Hematopoietic multipotent progenitor cell treated with erythropoietin and hydrocortisone succinate and interleukin-3 and kit ligand, for 8 days (in vitro differentiated cells): ENCODE measurements around the gene ZNF423.

Experiments used
- DNase-seq: peaks from one replicate; pipeline ENCODE4 v3.0.0-alpha.2; 2015

Gene ZNF423

DNA sequence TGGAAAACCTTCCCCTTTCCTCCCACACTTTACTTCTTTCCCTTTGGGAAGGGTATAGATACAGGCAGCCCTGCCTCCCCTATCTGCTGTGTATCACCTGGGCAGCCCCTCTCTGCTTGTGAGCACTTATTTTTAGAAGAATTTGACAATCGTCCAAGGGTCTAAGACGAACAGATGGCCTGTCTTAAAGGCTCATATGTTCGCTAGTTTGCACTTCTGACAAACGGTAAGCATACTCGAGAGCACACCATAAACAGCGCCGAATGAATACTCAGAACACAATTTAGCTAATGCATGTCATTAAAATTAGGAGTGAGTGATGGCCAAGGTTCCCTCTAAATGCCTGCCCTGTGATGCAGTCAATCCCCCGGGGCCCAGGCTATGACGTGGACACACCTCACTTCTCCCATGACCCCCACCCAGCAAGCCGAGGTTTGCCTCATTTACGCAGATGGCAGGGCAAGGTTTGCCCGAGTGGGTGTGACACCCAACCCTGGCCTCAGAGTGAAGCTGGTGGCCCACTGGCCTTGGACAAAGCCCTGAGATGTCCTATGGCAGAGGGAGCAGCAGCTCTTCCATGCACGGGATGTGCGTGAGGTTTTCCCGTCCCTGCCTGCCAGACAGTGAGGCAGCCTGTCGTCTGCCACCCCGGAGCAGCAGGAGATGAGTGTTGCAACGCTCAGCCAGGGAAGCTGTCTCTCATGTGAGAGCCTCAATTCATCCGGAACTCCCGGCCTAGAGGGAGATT is 357.1 kb downstream of the ZNF423 start:
- DNase-seq: no peak

DNA sequence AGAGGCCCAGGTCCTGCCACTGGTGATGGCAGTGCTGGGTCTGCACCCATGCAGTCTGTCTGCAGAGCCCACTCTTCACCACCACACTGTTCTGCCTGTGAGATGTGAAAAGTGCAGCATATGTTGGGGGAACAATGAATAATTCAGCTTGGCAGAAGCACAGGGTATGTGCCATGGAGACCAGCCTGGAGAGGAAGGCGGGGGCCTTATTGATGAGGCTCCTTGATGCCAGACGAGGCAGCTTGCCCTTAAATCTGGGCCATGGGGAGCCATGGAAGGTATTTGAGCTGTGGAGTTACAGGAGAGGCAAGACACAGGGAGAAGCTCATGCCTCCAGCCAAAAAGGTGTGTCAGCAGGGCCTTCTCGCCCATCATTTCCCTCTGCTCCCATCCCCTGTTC is 357.6 kb downstream of the ZNF423 start:
- no peak for DNase-seq

DNA sequence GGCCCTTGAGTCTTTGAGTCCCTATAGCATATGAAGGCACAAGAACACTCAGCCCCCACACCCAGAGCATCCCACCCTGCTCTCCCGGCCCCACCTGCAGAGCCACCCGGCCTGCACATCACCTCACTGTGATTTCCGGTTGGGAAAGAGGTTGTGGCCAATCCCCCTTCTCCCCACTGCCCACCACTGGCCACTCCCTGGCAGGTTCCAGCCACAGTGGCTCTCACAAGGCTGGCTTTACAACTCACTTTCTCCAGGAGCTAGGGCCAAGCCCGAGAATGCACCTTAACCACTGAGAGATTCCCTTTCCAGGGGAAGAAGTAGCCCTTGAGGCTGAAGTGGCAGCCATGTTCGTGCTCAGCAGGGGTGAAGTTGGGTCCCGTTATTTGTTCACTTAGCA is 358.4 kb downstream of the ZNF423 start:
- DNase-seq: no peak

DNA sequence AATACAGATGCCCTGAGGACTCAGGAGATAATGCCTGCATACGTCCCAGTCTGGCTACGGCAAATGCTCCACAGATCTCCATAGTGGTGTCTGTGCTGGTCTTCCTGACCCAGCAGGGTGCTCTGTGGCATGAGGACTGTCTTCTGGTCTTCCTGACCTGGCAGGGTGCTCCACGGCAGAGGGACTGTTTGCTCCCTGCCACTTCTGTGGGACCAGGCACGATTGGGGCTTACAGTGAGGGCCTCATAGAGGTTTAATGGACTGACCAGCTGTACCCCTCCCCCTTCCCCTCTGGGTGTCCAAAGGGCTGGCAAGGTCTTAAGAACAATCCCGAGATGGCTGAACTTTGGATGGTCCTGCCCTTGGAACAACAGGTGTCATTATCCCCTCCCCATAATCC is 359.3 kb downstream of the ZNF423 start:
- no peak for DNase-seq

DNA sequence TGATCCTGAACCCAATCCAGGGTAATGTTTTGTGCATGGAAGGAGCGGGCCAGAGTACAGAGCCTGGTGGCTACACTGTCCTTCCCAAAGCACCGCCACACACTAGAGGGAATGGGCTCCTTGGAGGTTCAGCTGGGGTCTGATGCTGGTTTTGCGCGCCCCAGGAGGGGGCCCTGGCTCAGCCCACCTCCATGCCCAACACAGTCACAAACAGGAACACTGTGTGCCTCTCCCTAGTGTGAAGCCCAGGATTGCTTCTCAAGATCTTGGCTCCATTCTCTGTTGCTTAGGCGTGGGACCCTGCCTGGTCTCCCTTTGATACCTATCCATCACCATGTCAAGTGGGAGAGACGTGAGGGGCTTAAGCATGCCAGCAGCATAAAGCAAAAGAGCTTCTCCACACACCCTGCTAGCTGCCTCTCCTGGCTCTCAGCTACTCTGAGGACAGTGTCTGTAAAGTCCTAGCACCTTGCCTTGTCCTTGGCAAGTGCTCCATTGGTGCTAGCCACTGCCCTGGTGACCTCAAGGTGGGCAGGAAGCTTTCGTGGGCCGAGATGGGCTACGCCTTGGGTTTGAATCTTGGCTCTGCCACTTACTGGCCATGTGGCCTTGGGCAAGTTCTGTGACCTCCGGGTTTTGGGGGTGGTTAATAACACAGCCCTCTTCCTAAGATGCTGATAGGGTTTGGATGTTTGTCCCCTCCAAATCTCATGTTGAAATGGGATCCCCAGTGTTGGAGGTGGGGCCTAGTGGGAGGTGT is 360.1 kb downstream of the ZNF423 start:
- DNase-seq: no peak

DNA sequence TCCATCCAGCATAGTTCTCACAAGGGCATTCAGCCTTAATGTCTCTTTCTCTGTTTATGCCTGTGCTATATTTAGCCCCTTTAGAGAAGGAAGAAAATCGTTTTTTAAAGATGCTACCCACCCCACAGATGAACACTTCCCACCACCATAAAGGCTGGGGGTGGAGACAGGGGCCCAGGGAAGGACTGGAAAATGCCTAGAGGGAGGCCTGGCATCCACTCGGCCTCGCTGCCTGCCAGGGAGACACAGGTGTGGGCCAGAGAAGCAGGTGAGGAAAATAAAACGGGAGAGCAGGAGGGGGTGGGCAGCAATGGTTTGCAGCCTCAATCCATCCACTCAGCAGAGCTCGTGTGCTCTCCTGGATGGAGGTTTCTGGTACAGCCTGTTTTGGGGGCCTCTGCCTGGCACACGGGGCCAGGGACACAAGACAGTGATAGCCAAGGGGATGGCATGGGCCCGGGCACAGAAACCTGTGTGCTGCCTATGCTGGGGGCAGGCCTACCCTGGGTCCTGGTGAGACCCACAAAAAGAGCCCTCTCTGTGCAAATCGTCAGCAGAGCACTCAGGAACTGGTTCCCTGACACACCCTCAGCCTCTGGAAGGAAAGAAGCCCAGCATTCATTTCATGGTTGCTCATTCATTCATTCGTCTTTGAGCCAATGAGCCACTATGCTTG is 360.9 kb downstream of the ZNF423 start:
- DNase-seq: no peak

DNA sequence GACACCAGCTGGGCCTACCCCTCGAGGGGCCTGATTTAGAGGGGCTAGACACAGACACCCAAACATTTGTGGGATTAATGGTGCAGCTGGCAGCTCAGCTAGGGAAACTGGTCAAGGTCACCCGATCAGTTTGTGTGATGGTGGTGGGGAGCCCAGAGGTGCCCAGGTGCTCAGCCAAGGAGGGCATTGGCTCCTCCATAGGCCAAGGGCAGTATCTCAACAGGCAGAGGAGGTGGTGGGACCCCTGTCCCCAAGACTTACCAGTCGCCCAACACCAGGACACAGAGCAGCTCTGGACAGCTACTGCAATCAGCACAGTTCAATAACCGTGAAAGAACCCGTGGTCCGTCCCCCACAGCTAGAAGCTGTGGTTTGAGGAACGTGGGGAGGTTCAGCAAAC is 361.4 kb downstream of the ZNF423 start:
- DNase-seq: no peak

DNA sequence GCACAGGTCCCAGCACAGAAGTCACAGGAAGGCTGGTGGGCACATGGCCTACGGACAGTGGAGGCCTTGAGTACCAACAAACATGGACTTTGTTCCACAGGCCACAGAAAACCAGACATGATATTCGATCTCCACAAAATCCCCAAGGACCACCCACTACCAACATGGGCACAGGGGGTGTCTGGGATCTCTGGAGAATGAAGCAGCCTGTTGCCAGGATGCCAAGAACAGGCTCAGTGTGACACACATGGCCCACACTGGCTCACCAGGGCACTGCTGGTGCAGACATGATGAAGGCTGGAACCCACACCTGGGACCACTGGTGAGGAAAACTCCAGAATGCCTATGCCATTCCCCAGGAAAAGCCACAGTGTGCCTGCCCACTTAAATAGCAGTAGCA is 362.1 kb downstream of the ZNF423 start:
- no peak for DNase-seq

DNA sequence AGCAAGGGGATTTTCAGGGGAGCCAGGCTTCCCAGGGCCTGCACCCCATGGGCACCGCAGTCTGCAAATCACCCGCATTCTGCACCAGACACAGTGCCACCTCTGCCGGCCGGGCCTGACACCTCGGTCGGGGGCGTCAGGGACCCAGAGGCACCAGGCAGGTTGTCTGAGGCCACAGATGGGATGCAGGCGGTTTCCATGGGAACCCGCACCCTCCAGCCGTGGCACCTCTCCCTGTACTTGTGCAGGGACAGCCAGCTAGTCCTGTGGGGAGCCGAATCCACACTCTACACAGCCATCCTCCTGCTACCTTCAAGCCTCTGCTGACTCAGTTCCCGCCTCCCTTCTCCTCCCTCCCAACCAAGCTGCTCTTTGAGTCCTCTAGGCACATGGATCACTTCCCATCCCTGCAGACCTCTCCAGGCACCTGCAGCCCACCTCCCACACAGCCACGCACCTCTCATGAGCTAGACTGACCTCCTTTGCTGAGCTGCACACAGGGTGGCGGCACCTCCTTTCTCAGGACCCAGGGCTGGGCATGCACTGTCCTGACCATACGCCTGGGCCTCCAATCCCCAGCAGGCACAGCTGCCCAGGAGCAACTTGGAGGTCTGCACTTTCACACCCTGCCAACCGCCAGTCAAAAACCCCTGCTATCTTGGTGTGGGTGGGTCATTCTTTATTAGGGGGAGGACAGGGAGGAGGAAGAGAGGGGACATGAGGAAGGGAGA is 362.9 kb downstream of the ZNF423 start:
- DNase-seq: no peak

DNA sequence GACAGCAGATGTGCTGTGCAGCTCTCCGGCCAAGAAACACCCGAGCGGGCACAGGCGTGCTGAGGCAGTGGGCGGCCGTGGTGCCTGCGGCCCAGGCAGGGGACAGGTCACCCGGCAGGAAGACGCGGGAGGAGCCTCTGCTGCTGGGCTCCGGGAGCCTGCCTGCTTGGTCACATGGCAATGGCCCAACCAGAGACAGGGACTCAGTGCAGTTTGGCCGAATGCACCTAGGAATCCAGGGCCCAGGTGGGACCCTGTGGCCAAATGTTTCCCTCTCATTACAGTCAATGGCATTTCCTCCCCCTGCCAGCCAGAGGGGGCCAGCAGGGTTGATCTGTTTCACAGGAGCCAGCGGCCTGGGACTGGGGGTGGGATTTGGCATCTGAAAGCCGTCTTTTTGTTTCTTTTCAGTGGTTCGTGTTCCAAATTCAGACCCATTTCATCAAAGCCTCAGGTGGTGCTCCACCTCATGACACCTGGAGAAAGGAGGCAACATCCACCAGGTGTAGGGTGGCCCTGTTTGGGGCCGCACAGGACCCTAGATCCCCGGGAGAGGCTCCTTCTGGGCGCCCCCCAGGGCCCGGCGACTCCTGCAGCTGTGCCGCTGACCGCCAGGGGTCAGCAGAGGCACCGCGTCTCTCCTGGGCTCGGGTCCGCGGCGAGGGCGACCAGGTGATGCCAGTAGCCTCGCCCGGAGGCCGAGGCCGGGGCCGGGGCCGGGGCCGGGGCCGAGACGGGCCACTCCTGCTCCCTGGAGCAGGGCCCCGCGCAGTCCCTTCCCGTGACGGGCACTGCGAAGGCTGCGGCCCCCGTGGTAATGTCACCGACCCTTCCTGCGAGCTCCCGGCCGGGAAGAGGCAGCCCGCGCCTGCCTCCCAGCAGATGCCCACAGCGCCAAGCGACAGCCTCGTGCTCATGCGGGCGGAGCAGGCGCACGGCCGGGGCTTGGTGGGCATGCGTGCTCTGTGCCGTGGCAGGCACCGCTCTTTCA is 363.8 kb downstream of the ZNF423 start:
- DNase-seq: no peak

DNA sequence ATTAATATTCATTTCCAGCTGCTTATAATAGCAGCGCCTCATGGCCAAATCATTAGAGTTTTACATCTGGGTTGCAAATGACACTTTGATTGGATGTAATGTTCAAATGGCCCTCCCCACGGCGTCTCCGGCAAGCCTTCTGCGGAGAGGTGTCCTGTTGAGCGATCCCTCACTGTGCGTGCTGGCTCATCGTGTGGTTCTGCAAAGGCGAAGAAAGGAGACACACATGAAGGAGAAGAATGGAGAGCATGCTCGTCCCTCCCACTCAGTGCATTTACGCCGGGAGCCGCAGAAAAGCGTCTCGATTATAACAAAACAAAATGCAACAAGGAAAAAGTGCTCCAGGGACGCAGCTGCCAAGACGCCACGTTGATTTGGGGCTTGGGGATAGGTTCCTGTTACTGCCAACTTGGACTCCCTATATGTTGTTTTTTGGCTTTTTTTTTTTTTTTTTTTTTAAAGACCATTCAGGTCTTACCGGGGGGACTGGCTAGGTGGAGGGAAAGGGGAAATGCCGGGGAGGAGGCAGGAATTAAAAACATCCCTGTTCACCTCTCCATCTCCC is 364.7 kb downstream of the ZNF423 start:
- no peak for DNase-seq

DNA sequence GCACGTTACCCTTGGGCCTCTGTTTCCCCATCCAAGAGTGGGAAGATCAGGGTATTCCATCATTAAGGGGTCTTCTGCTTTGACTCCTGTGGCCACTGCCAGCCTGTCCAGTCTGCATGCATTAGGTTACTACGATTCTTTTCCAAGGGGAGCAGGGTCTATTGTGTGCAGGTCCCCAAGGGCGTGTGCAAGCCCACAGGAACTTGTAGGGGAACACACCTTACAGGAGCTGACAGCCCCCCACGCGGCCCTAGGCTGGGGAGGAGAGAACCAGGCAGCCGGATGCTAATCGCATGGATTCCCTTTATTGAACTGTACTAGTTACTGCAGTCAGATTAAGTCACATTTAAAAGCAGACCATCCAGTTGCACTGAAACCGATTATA is 365.6 kb downstream of the ZNF423 start:
- DNase-seq: no peak

DNA sequence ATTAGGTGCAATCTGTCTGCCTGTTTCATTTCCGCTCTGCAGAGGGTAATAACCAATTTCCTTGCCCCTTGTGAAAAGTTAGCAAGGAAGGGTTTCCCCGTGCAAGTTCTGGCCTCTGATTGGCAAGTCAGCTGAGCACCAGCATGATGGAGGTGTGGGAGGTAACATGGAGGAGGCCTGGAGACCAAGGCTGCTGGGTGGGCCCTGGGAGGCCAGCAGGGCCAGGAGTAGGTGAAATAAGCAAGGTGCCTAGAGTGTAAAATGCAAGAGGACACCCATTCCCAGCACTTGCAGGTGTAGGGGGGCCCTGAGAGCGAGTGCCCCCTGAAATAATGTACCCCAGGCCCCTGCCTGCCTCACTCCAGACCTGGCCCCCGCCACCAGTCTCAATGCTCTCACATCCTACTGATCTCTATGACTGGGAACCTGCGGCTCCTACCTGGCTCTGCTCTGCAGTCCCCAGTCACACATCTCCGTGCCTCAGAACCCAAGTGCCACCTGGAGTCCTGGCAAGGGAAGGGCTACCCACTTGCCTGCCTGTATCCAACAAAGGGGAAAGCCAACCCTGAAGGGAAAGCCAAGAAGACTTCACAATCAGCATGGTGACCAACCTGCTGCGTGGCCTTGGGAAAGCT is 366.1 kb downstream of the ZNF423 start:
- DNase-seq: no peak

DNA sequence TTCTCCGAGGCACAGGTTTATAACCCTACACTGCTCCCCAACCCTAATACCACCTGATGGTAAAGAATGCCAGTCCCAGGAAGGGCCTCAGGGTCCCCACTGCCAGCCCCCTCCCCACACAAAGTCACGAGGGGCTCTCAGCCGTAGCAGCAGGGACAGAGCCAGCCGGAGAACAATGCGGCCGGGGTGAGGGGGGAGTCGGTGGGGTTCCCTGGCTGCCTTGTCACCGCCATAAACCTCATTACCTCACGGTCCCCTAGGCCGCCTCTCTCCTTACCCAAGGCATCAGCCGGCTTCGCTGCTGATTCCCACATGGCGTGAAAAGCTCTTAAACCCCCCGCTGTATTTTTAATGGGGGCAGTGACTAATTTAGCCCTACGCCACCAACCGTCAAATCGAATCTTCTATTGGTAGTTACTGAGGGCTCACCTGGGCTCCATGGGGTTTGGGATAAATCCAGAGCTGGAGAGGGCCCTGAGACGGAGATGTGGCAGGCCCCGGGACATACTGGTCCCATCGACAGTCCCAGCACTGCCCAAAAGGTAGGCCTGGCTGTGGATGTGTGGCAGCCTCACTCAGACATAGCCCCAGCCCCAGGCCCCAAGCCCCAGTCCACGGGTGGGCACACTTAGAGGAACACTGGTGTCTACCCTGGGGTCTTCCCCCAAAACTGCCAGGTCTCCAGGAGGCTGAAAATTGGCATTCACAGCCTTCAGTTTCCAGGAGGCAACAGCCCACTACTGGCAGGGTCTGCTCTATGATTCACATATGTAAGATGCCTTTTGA is 367.0 kb downstream of the ZNF423 start:
- no peak for DNase-seq

DNA sequence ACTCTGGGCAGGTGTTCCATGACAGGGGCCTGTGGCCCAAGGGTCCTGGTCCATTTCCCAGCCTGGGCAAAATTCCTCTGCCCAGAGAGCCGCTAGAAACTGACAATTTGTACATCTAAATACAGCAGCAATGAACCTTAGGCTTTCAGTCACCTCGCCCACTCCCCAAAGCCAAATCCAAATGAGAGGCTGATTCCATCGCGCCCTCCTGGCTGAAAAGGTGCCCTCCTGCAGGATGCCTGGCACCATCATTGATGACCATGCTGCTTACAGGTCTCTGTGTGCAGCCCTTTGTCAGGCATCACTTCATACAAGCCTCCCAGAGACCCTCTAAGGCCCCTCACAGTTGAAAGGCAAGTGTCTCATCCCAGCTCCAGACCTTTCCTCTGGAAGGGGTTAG is 367.6 kb downstream of the ZNF423 start:
- no peak for DNase-seq

DNA sequence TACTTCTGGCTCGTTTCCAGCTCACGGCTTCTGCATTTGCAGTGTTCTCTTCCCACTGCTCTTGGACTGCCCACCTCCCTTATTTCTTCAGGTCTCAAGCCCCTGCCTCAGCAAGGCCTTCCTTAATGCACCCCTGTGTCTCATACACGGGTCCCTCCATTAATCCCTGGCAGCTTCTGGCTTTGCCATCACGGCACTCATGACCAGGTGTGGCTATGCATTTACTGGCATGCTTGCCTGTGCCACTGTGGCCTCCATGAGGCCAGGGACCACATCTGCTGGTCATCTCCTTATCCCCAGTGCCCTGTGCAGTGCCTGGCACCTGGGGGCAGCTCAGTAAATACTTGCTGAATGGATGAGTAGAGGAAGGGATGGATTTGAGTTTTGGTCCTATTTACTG is 368.2 kb downstream of the ZNF423 start:
- no peak for DNase-seq

DNA sequence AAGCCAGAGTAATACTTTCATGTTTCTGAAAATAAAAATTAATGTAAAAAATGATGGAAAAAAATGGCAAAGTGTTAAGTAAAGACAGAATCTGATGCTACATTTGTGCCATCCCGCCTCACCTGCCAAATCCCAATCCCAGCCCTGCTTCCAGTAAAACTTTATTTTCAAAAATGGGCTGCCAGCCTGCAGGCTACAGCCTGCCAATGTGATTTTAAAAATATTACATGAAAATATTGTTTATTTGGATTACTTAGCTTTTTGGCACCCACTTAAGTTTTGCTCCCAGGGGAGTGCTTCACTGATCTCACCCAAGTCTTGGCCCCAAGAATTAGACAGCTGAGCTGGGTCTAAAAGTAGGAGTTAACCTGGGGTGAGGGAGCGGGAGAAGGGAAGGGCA is 369.5 kb downstream of the ZNF423 start:
- no peak for DNase-seq

DNA sequence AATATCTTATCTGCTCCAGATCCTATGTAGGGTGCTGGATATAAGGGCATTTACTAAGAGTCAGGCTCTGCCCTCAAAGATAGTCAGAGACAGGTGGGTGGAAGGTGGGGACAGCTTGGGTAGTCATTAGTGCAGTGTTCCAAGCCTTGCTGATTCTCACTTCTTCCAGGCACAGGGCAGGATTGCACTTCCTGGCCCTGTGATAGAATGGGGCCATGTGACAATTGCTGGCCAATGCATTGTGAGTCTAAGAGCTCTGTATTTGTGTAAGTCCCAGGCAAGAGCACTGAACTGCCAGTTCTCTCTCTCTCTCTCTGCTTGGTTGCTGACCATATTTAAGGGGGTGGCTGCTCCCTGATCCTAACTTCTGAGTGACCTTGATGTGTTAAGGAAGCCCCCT is 370.2 kb downstream of the ZNF423 start:
- DNase-seq: no peak

DNA sequence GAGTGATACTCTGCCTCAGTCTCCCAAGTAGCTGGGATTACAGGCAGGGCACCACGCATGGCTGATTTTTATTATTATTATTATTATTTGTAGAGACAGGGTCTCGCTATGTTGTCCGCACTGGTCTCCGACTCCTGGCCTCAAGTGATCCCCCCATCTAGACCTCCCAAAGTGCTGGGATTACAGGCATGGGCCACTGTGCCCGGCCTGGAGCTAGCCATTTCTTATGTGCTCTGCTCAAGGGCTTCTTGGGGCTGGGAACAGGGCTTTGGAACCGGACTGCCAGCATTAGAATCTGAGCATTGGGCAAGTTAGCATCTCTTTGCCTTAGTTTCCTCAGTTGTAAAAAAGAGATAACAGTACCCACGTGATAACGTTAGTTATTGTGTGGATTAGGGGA is 371.0 kb downstream of the ZNF423 start:
- no peak for DNase-seq

DNA sequence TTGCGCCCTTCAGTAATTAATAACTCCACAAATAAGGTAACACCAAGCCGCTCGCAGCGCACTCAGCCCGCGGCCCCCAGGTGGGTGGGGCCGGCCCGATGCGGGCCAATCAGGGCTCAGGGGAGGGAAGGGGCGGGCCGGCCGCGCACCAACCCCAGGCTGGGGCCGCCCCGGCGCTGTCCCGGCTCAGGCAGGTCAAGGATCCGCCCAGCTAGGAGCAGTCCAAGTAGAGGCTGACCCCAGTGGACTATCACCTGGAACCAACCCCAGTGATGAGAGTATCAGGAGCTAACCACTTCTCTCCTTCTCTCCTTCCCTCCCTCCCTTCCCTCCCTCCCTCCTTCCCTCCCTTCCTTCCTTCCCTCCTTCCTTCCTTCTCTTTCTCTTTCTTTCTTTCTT is 371.5 kb downstream of the ZNF423 start:
- no peak for DNase-seq
